ENCODE measurements around the gene GSAP.

GSAP gene

DNA sequence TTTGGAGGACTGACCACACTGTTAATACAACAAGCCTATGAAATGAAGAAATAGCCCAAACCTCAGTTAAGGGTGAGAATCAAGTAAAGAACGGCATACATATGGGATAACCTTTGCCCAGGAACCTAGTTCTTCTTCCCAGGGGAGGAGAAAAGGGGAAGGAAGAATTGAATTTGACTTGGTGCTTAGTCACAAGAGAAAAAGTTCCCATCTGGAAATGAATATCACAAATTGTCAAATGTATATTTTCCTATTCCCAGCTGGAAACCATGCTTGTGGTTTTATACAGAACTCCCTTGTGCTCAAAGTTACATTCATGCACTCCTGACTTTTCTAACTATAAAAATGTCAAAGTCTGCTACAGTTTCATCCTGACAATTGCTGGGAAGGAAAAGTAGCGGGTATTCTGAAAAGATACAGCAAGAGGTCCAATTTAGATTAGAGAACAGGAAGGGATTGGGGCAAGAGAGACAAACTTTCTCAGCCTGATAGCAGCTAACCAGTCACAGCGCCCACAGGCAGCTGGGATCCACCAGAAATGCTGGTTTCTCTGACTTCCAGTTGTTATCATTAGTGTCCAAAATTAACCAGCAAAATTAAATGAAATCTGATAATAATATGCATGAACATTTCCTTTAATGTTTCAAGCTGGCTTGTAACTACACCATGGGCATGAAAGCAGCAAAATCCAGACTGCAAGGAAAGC lies 18.6 kb upstream of the GSAP start:
- no peak for DNase-seq (ENCODE audit: low read depth)

DNA sequence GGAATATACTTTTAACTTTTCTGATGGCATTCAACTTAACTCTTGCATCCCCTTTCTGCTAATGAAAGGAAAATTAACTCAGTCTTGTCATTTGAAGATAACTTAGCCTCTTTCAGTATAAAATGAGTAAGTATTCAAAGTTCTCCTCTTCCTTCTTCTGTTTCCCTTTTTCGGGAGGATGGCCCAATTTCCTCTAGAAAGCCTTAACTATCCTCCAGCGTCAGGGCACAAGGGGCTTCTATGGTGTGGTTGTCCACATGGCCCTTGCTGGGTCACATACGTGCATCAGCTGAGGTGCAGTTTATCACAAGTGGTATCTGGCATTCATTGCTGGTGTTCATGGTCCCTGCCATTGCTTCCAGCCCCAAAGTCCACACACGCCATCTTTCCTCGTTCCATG lies 17.8 kb upstream of the GSAP start:
- DNase-seq (ENCODE audit: low read depth), result no peak

DNA sequence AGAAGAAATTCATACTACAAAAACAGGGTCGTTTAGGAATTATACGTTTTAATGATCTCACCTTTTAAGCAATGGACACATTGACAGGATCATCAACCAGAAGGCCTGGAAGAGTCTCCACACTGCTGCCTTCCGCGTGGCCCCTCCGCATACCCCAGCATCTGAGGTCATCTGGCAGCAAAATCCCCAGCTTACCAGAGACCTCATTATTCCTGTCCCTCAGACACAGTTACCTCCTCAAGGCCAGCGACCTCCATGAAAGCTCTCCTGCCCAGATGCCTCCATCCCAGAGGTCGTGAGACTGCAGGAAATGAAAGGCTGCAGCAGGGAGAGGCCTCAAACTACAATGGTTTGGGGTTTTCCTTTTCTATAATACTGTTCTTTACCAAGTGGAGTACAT lies 14.8 kb upstream of the GSAP start:
- DNase-seq (ENCODE audit: low read depth), result no peak

DNA sequence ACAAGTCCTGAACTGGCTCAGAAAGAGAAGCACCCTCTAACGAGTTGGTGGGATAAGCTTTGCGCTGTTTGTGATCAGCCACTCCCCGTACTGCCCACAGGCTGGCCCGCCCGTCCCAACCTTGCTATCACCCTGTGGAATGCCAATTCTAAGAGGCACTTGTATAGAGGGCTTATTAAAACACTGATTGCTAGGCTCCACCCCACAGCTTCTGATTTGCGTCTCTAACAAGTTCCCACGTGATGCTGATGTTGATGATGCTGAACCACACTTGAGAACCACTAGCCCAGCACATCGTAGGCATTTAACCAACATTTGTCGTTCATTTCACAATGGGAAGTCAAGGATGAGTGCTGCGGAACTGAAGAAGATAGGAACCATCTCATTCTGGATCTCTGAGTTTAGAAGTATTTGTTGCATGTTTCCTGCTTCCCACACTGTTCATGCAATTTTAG lies 12.7 kb upstream of the GSAP start:
- DNase-seq (ENCODE audit: low read depth), result no peak

DNA sequence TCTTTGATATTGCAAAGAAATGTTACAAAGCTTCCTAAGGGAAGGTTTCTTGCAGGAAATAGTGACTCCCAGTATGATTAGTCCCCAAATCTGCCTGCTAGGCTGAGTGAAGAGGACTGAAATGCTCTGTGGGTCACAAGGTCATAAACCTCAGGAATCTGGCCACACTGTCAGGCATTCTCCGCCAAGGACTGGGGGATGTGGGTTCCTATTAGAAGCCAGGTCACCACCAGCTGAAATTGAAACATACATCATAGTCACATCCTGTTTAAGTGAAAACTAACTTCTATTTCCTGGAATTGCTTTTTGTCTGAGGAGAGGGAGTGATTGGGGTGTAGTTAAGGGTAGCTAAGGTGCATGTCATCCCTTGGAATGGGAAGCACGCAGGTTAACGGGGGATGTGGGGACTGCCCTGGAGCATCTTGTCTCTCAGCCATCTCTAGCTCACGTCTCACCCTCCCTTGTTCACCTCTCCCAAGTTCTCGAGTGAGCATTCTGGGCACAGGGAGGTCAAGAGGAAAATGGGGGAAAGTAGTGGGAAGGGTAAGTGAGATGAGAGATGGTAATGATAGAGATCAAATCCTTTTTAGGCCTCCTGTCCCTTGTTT lies 12.0 kb upstream of the GSAP start:
- DNase-seq (ENCODE audit: low read depth), result no peak

DNA sequence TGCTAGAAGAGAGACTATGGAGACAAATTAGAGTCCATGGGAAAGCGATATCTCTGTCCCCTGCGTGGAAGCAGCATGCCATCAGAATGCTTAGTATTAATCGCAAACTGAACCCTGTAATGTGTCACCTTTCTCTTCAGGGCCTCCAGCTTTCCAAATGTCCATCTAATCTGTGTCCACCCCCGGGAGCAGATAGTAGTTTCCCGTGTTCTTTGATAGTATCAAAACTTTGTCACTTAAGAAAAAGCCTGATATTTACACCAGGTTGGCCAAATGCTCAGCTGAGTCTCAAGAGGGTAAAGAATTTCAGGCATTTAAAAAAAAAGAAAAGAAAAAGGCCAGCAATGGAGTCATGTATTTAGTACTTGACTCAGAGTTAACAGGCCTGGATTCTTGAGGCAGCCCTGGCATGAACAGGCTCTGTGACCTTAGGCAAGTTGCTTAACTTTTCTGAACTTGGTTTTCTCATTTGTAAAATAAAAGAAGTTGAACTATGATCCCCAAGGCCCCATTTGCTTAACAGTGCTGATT lies 10.4 kb upstream of the GSAP start:
- DNase-seq (ENCODE audit: low read depth), result no peak

DNA sequence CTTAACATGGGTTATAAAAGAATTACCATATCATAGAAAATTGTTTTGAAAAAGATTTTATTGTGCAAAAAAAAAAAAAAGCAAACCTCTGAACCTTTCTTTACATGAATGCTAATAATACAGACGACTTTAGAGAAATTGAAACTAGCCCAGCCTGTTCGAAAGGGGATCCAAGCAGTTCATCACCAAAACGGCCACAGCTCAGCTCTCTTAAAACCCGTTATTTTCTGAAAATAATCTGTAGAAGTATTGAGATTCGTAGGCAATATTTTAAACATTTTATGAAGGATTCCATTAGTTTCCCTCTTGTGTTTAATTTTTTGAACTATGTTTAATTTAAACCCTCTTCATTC lies 9.9 kb upstream of the GSAP start:
- no peak for DNase-seq (ENCODE audit: low read depth)

DNA sequence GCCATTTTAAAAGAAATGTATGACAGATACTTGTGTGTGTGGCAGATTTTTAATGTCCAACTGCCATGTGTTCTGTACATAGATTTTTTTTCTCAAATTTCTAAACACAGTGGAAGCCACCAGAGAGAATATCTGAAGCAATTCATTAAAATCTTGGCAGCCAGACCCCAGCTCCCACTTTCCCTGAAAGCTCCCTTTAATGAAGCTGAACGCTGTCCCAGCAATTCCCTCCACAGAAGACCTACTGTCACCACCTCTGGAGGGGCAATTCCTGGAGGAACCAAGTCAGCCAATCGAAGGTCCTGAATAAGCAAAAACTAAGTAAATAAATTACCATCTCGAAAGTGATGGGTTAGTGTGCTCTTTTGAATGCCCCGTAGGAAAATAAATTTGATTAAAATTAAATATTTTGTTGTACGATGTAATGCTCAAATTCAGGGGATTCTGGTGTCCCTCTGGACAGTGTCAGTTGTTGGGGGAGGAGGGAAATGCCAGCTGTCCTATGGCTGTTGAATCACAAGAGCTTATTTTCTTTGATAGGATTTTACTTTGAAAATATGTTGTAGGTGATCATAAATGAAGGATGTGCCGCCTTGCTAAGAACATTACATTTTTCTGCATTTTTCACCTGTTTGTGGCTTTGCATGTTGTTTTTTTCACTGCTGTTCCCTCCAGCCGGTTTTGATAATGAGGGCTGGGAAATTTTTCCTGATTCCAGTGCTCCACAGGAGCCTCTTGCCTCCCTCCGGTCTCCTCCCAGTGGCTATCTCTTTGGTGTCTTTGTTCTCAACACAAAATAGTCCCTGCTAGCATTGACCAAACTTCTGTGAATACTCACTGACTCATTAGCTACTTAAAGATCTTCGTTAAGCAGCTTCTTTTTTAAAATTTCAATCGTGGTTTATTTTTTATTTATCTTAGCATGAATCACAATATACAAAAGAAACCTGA lies 9.2 kb upstream of the GSAP start:
- no peak for DNase-seq (ENCODE audit: low read depth)

DNA sequence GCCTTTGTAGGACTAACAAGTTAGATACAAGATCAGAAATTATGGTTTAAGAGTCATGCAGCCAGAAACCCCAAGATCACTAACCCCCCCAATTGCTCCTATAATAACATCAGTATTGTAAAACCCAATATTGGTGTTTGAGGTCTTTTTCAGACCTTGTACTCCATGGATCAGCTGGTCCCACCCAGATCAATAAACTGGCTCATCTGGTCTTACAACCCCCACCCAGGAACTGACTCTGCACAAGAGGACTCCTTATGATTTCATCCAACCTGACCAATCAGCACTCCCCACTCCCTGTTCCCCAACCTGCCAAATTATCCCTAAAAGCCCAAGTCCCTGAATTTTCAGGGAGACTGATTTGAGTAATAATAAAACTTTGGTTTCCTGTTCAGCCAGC lies 6.4 kb upstream of the GSAP start:
- DNase-seq (ENCODE audit: low read depth), result no peak

DNA sequence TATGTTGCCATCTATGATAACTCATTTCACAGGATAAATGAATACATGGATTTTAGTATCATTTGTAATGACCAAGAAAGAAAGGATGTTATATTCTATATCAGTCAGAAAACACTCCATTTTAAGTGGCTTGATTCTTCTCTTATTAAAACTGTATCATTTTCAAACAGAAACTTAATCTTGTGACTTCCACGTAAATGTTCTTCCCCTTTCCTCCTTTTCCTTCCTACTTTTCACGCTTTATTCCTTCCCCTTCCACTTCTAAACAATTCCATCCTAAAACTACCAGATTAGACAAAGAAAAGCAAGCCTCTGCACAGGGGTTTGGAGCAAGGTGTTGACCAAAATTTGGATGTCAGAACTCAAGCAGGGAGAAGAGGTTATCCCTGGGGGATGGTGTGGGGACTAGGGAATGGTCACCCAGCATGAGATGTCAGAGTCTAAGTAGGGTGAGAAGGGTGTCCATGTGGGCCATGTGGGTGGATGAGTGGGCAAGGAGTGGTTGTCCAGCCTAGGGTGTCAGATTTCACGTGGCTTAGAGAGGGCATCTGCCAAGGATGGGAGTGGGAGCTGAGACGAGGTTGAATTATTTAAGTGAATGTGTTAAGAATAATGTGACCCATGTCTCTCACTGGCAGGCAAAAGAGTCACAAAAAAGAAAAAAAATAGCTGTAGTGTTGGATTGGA lies 5.0 kb upstream of the GSAP start:
- DNase-seq (ENCODE audit: low read depth), result no peak

DNA sequence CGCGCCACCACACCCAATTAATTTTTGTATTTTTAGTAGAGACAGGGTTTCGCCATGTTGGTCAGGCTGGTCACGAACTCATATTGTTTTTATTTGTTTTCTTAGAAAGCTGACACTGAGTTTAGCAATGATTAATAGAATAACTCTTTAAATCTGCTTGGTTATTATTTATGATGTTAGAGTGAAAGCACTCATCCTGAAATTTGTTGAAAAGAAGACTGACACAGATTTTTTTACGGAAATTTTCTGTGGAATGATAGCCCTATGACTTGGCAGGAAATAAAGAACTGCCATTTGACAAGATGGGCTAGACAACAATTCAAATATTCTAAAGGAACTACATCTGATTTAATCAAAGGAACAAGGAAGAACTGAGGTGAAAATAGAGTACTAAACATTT lies 4.3 kb upstream of the GSAP start:
- no peak for DNase-seq (ENCODE audit: low read depth)

DNA sequence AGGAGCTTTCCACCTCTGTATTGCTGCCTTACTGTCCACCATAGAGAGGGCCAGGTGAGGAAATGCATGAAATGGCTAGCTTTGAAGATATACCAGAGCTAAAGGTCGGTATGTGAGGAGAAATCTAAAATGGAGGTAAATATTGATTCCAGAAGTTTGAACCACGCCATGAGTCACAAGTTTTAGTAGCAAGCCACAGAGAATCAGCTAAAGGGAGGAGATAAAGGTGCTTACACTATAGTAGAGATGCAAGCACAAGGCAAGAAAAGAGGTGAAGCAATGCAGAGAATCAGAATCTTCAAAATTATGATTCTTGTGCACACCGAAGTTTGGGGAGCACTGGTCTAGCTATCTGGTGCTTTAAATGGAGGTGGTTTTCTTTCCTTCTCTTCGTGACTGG lies 3.0 kb upstream of the GSAP start:
- DNase-seq (ENCODE audit: low read depth), result no peak

DNA sequence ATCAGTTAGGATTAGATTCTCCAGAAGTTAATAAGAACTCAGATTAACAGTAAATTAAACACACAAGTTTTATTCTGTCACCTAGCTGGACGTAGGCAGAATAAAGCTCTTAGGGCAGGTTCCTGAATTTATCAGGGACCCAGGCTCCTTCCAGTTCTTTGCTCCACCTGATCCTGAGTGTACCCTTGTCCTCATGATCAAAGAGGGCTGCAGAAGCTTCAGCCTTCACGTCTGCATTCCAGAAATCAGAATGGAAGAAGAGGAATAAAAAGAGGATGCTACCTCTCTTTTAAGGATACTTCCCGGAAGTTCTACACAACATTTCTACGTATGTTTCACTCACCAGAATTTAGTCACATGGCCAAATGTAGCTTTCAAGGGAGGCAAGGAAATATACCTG lies 1.7 kb upstream of the GSAP start:
- DNase-seq (ENCODE audit: low read depth), result no peak

DNA sequence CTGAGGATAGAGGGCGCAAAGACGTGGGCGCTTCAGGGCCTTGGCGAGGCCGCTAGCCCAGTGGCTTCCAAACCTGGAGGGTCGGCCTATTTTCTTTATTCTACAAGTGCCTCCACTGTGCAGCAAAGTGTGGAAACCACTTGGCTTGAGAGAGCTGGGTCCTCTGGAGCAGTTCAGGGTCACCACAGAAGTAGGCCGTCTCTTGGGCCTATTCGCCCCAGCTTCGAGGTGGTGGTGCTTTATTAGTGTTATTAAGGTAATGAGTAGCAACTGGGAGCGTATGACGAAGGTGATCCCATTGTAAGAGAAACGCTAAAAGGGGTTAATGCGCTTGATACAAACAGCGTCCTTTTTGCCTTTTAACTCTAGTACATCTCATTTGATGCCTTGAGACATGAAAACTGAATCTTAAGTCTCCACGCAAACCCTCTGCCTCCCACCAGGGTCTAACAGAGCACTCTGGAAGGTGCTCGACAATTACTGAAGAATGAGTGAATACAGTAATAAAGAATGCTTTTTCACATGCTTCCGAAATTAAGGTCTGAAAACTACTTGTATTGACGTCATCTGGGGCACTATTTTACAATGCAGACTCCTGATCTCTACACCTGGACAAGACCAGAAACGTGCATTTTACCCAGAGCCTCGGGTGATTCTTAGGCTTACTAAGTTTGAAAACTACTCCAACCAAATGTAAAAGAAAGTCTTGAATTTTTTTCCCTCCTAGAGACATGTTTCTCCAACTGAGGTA lies 647 bp upstream of the GSAP start:
- no peak for DNase-seq (ENCODE audit: low read depth)

DNA sequence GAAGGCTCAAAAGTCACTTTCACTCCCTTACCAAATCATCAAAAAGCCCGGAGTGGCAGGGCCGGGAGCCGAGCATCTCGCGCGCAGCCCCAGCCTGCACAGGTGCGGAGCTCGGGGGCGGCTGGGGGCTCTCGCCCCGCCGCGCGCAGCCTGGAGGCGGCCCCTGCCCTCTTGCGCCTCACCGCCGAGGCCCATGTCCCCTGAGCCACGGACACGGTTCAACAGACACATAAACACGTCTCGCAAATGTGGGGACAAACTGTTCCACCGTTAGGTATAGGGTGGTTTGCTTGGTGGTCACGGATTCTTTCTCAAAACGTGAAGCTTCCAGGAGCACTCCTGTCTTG lies 700 bp downstream of the GSAP start:
- DNase-seq (ENCODE audit: low read depth), result peak; percentile 4

DNA sequence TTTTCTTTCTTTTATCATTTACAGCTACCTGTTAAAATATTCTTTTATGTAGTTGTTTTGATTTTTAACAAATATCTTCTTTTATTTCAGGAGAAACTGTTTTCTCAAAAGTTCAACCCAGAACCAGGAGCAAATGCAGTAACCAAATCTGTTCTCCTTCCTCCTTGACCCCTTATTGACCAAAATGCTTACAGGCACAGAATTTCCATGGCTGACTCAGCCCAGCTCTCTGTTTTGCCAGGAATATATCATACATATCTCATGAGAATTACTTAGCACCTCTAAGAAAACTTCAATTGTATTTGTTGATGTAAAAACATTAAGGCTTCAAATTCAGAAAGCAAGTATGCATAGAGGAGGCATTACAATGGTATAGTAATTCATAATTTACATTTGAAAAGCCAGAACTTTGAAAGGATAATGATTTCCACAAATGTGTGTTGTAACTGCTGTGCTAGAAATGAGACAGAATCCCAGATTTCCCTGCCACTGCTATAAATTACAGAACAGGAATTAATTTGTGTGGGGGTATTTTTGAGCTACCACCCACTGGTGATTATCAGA lies 2.2 kb downstream of the GSAP start:
- DNase-seq (ENCODE audit: low read depth), result no peak

DNA sequence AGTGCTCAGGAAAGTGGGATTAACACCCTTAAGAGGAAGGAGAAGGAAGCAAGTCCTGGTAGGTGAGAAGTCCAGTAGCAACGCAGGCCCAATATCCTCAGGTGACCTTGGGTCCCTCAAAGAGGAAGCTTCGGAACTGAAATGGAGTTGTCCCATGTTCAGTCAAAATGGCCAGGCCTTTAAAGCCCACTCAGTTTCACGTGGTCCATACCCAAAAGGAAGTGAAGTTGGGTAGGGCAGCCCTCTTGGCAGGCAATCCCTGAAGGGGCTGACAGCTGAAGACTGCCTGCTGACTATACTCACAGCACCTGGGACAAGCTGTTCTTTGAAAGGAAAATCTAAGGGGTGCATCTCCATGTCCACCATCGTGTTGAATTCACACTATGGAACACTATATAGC lies 3.0 kb downstream of the GSAP start:
- DNase-seq (ENCODE audit: low read depth), result no peak

DNA sequence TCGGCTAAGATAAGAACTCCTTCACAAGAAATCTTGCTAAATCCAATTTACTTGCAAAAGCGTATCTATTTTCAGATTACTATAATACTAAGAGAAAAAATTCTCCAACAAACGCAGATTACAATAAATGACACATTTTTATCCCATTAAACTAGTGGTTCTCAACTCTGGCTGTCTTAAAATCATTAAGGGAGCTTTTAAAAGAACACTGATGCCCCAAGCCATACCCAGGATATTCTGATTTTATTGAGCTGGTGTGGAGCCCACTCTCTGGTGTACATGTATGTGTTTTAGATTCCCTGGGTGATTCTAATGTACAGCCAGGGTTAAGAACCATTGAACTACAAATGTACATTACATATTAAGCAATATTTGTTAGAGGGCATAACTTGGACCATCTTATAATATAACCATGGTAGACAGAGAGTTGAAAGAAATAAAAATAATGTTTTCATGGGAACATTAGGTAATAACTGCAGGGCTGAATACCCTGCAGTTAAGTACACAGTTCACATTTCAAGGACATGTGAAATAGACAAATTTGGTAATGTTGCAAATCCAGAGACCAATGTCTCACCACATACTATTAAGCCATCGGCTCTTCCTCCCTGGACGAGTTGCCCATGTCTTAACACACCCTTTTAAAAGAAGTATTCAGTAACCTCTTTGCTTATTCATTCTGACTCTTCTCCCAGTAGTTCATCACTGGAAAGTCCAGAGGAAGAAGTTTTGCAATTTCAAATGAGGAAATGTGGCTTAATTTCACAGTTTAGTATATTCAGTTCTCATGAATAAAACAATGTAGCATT lies 6.2 kb downstream of the GSAP start:
- DNase-seq (ENCODE audit: low read depth), result no peak

DNA sequence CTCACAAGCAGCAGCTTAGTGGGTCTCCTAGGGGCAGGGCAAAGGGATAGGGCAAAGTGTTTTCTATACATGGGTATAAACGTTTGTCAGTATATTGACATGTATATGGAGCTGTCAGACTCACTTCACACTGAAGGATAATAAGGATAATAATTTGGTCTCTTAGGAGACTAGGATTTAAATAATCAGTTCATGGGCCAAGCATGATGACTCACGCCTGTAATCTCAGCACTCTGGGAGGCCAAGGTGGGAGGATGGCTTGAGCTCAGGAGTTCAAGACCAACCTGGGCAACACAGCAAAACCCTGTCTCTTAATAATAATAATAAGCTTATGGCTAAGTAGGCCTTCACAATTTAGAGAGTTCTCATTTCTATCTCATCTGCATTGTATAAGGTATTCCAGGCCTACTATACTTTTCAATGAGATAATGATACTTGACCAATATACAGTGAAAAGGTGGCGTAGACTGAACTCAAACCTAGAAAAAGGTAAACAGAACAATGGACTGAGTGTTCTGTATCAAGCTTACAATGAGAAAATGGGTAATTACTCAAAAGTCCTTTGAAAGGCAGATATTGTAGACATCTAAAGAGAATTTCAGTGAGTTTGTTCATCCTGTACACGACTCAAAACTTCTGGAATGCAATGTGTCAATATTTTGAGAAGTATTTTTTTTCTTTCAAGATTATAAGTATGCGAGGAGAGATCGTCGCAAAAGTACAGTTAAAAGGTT lies 7.0 kb downstream of the GSAP start:
- DNase-seq (ENCODE audit: low read depth), result no peak

DNA sequence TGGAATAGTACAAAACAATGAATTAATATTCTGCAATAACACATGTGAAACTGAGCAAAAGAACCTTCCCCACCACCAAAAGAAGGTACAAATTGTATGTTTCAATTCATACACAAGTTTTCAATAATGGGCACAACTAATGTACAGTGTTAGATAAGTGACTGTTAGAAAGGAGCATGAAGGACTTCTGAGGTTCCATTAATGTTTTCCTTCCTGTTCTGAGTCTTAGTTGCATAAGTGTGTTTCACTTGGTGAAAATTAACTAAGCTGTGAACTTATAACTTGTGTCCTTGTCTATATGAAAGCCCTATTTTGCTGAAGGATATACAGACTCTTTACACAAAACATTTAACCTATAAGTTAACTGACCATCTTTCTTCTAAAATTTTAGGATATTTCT lies 8.2 kb downstream of the GSAP start:
- DNase-seq (ENCODE audit: low read depth), result no peak
